Left renal pelvis (tissue), 4 donors: ENCODE measurements around the gene RASL10A. TPM values are rescaled to one million over a fixed set of nuclear protein-coding genes. Genes with fewer than 3 reads are reported as not detected.

Experiments
- DNase-seq, 4 donors: peaks; one replicate each; pipeline ENCODE4 v3.0.0-alpha.2; 2013; ENCODE audit warnings: low read depth in 4 of 4, low spot score in 3 of 4
- polyA plus RNA-seq, 4 donors: library from polyadenylated mRNA; unstranded; fragments of 120-200 nt; gene quantifications; one replicate each; pipeline ENCODE4 v1.2.1, GENCODE V29; 2013; ENCODE audit not compliant: insufficient read length in 4 of 4

RASL10A gene
- polyA plus RNA-seq, 4 donors: 0.33 to 0.63 (median 0.45) TPM

- DNase-seq: no peak
These were observed 42.9 kb downstream of the RASL10A start for GRCh38 chr22:29272624-29273023.

- no peak for DNase-seq
These were observed 44.8 kb downstream of the RASL10A start for GRCh38 chr22:29270475-29271271.

- DNase-seq: no peak
These were observed 45.6 kb downstream of the RASL10A start for GRCh38 chr22:29269731-29270474.

- DNase-seq: no peak
These were observed 46.3 kb downstream of the RASL10A start for GRCh38 chr22:29269230-29269604.

GRCh38 chr22:29268511-29269229 lies 46.8 kb downstream of the RASL10A start:
- DNase-seq: peak in 2 of 4 donors; percentile 36 to 42

- DNase-seq: peak; percentile 92 to 94 (median 92)
These were observed 47.5 kb downstream of the RASL10A start, which contains the start of the genes EWSR1 and RHBDD3 for GRCh38 chr22:29267858-29268510. Gene EWSR1 (plus strand): TSS chr22:29268268. CDS start chr22:29268337, 69 bp downstream. Gene RHBDD3 (minus strand): TSS chr22:29267981. CDS start chr22:29265626, 2,355 bp downstream.

GRCh38 chr22:29267462-29267857 lies 48.0 kb downstream of the RASL10A start:
- DNase-seq: no peak

- DNase-seq: no peak
These were observed 48.7 kb downstream of the RASL10A start for GRCh38 chr22:29266564-29267461.

GRCh38 chr22:29265929-29266328 lies 49.6 kb downstream of the RASL10A start:
- DNase-seq: no peak

GRCh38 chr22:29265305-29265704 lies 50.2 kb downstream of the RASL10A start:
- DNase-seq: no peak

- no peak for DNase-seq
These were observed 51.7 kb downstream of the RASL10A start for GRCh38 chr22:29263791-29264276.

Other genes starting within 250 kb of the RASL10A start
- 10 to 100 TPM; 11.8 to 25.9 (median 21.3) TPM for gene KREMEN1, start 242.7 kb downstream of the RASL10A start, polyA plus RNA-seq
- 100 to 1,000 TPM in 1 of 4 donors, 10 to 100 TPM in 2, 1 to 10 TPM in 1; 7.7 to 122 (median 66.6) TPM for gene EMID1, start 109.8 kb downstream of the RASL10A start, polyA plus RNA-seq
- 10 to 100 TPM; 22.5 to 40.3 (median 26.3) TPM for gene RHBDD3, start 47.7 kb downstream of the RASL10A start, polyA plus RNA-seq
- 100 to 1,000 TPM; 240 to 371 (median 332) TPM for gene EWSR1, start 47.4 kb downstream of the RASL10A start, polyA plus RNA-seq
- 10 to 100 TPM in 1 of 4 donors, 1 to 10 TPM in 3; 5.3 to 10.9 (median 7.9) TPM for gene GAS2L1, start 9.0 kb downstream of the RASL10A start, polyA plus RNA-seq
- 10 to 100 TPM; 29.0 to 48.7 (median 42.6) TPM for gene AP1B1, start 72.9 kb upstream of the RASL10A start, polyA plus RNA-seq
- gene RFPL1, start 122.9 kb upstream of the RASL10A start, polyA plus RNA-seq: 1 to 10 TPM in 3 of 4 donors, under 1 TPM in 1; 0.89 to 1.8 (median 1.3) TPM
- 10 to 100 TPM in 1 of 4 donors, 1 to 10 TPM in 3; 9.4 to 13.9 (median 9.5) TPM for gene NEFH, start 164.5 kb upstream of the RASL10A start, polyA plus RNA-seq
- gene THOC5, start 238.1 kb upstream of the RASL10A start, polyA plus RNA-seq: 10 to 100 TPM; 22.9 to 34.2 (median 29.0) TPM